A549 treated with ZK216348 at 1 μM for 4 hours (cell line): ENCODE results near the gene CMTR2. TPM values are rescaled to one million over a fixed set of nuclear protein-coding genes. Genes with fewer than 3 reads are reported as not detected.

Experiments
- total RNA-seq: library from RNA; stranded (reverse); fragments of 200-300 nt; extraction: Qiagen RNA extraction; gene quantifications from 5 replicates; pipeline ENCODE4 v1.2.3, GENCODE V29; 2022; ENCODE audit warnings: low read depth

The CMTR2 gene
- total RNA-seq, result 8.1 to 14.4 TPM (median 12.9 TPM) in 5 replicates

GRCh38 chr16:71288890-71289731 lies at the start of gene CMTR2:
Gene CMTR2, minus strand, starts transcription at chr16:71289402. Its CDS starts 3,482 bp downstream, at chr16:71285920.

Other genes starting within 250 kb of the CMTR2 start
- gene HYDIN, start 58.7 kb downstream of the CMTR2 start, total RNA-seq, result 0.23 to 0.79 TPM (median 0.29 TPM) in 5 replicates
- 4.7 to 7.1 TPM (median 5.1 TPM) in 5 replicates for gene CALB2, start 69.3 kb upstream of the CMTR2 start, total RNA-seq
- gene TLE7, start 152.7 kb upstream of the CMTR2 start, total RNA-seq, result not detected in 5 replicates
- gene ZNF23, start 172.8 kb upstream of the CMTR2 start, total RNA-seq, result 4.9 to 9.6 TPM (median 6.0 TPM) in 5 replicates
- 1.5 to 4.1 TPM (median 2.1 TPM) in 5 replicates for gene ZNF19, start 199.9 kb upstream of the CMTR2 start, total RNA-seq
- not detected in 5 replicates for gene CHST4, start 237.0 kb upstream of the CMTR2 start, total RNA-seq